ENCODE results near the gene FAM163B.

DNA sequence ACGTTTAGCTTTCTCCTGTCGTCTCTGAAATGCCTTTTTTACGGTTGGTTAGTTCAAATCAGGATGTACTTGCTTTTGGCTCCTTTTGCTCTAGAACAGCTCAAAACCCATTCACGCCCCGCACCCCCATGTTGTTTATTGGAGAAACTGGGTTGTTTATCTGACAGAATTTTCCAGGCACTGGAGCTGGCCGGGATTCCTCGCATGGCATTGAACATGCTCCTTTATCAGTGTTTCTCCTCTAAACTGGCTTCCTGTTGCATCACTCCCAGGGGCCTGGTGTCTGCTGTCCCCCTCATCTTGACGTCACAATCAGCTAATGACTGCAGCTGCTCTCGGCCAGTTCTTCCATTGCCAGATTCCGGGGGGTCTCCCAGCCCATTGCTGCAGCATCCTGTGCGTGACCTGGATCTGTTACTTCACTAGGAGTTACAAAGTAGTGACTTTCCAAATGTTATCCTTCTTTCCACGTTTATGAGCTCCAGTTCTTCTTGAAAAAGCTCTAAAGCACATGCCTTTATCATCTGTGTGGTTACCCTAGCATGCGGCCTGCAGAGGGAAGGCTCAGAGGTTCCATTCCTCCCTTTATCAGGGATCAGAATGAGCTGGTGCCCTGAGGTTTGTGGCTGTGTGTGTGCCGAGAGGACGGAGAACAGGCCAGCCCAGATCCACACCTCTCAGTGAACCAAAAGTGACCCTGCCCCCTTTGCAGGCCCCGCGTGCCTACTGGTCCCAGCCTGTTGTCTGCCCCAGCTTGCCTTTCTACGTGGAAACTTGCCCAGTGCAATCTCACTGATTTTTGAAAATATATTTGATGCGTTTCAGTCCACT lies 27.5 kb downstream of the FAM163B start:
- TF ChIP-seq CTCF (IDR thresholded peaks at IDR 0.05) (no peak), POLR2AphosphoS5 (IDR thresholded peaks at IDR 0.05) (no peak), POLR2A (IDR thresholded peaks at IDR 0.05; ENCODE audit: low read depth) (no peak), EP300 (IDR thresholded peaks at IDR 0.05) (no peak)
